GM21576 (cell line): ENCODE measurements around the gene DIAPH3.

Experiments used
- ATAC-seq: cut with Tn5 transposase; IDR thresholded peaks from one replicate; pipeline ENCODE4 v1.9.1; 2021; ENCODE audit warnings: mild to moderate bottlenecking, moderate library complexity; ENCODE audit not compliant: unreplicated experiment

The DIAPH3 gene

DNA sequence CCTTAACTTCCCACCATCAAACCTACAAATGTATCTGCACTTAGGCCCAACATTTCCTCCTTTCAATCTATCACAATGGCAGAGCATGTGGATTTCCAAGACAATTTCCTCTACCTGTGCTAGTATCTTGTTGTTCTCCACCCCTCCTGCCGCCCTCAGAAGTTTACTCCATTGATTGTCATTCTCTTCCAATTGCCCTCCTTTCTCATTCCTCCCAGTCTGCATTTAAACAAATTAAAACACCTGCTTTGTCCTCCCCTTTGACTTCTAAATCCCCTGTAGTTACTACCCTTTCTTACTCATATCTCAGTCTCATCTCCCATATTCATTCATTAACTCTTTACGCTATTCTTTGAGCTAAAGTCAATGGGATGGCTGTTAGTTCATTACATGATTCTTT, 370.6 kb downstream of the DIAPH3 start:
- ATAC-seq = no peak

DNA sequence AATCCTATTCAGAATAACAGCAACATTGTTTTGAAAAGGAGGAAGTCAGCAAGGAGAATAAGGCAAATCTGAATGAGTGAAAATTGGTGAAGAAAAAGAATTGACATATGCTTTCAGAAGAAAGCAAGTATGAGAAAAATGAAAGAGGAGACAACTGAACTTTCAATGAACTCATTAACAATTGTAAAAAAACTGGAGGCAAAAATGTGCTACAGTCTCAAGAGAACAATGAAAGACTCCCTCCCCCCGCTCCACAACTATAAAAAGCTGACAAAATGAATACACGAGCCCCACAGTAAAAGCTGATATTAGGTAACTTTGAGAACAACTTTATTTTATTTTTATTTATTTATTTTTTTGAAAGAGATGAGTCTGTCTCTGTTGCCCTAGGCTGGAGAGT, 373.1 kb downstream of the DIAPH3 start:
- ATAC-seq = no peak

DNA sequence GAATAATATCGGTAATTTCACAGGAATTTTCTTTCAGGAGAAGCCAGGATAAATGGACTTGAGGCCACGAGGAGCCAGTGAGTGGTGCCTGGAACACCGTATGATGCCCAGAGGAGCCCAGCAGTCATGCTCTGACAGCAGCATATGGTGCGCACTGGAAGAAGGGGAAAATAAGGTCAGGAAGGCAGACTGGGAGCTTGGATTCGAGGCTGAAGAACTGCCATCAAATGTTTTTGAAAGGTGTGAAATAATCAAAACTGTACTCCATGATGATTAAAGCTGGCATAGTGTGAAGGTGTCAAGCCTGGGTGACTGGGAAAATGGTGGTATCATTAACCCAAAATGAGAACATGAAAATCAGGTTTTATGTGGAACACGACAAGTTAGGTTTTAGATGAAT, 374.2 kb downstream of the DIAPH3 start:
- no peak for ATAC-seq

GRCh38 chr13:59787679-59788078, 376.0 kb downstream of the DIAPH3 start:
- ATAC-seq = no peak

DNA sequence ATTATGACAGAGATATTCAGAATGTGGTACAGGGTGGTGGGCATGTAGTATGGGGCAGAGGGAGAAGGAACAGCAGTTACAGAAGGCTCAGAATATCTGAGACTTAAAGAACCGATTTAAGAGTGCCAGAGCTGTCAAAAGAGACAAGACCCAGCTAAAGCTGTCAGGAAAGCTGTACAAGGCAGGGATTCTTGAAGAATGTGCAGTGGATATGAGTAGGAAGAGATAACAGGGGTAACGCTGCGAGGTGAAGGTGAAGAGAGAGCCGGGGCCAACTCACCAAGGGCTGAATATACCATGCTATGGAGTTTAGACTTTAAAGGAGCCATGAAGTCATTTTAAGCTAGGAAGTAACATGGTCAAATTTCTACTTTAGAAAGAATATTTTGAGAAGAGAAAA, 381.0 kb downstream of the DIAPH3 start:
- ATAC-seq = no peak

DNA sequence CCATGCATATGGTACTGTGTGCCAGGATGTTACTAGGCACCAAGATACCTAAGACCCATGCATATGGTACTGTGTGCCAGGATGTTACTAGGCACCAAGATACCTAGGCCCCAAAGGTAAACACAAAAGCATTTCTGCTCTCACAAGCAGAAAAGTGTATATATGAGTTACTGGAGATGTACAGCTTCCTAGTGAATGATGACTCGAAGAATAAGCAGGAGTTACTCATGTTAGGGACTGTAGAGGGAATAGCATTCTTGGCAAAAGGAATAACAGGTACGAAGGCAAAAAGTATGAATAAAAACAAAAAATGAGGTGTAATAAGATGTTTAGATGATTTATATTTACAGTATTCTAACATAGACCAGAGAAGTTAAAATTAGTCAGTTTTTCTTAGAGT, 383.7 kb downstream of the DIAPH3 start:
- no peak for ATAC-seq

GRCh38 chr13:59776924-59777690, 386.6 kb downstream of the DIAPH3 start:
- ATAC-seq = peak; percentile 44

DNA sequence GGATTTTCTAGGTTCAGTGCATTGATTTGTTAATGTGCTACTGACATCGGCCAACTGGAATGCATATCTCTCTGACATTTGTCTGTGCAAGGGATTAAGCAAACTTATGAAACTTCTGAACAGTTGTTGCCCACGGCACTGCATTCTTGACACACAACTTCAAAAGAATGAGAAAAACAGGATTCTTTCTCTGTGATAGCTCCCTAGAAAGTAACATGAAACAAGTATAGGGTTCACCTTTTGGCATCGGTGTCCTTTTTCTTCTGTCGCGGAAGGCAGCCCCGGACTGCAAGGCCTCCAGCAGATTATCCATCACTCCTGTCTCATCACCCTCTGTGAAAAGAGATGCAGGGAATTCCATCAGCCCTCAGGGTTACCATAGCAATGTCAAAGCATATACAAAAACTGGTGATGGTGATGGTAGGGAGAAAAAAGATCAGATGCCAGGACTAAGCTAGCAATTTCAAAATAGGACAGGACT, 389.2 kb downstream of the DIAPH3 start:
- no peak for ATAC-seq

DNA sequence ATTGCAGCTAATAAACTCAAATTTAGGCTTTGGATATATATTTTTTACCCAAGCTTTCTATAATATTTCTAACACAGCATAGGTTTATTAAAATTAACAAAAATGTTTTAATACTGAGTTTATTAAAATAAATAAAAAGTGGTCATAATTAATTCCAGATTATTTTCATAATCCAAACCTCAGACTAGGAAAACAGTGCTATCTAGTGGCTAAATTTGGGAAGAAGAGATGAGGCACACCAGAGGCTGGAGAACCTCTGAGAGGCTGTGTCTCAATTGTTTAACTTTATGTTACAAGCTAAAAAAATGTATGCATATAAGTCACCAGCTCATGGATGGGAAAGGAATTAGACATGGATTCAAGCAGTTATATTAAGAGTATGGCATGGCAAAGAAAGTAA, 392.5 kb downstream of the DIAPH3 start:
- no peak for ATAC-seq

DNA sequence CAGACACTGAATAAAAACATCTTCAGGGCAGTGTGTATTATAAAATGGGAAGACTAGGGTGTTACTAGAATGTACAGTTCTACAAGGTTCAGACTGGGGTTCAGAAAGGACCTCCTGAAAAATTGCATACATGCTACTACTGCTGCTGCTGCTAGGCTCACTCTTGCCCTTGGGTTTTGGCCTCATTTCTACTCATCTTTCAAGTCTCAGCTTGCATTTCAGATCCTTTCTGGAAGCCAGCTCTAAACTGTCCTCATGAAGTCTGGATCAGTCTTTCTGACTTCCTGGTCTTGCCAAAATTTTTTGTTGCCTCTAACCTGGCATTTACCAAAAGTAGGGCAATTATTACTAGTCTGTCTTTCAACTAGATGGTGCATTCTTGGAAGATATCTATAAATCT, 393.3 kb downstream of the DIAPH3 start:
- no peak for ATAC-seq

- no peak for ATAC-seq
These were observed 397.5 kb downstream of the DIAPH3 start for GRCh38 chr13:59766236-59766635.

GRCh38 chr13:59755632-59756290, 408.0 kb downstream of the DIAPH3 start:
- no peak for ATAC-seq

DNA sequence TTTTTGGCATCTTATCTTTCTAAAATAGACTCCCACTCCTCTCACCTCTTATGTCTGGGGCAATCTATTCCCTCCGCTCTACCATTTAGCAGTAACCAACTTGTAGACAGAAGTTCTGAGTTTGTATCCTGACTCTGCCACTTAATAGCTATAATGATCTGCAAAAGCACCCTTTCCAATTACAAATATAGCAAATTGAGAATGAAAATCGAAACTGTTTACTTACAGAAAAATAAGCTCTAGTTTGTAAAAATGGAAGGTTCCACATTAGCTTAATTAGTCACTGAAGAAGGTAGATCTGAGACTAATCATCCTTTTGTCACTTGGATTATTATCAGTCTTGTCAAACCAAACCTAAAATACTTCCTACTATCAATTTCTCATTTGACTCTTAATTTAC, 409.3 kb downstream of the DIAPH3 start:
- ATAC-seq = no peak

GRCh38 chr13:59750860-59751259, 412.9 kb downstream of the DIAPH3 start:
- no peak for ATAC-seq

GRCh38 chr13:59748046-59748445, 415.7 kb downstream of the DIAPH3 start:
- ATAC-seq = no peak

DNA sequence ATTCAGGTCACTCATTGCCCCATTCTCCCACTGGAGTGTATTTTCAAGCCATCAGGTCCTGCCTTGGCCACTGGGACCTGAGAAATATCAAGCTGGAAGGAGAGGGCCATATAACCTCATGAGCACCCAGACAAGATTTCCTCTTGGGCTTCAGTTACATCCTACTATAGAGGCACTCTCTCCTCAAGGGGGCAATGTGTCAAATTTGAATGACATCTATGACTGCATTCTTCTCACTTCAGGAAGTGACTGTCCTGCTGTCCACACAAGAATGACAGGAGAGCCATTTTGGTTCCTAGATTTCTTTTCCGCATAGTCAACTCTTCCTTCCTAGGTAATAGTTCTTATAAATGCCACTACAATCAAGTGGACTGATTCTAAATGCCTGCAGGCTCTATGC, 416.2 kb downstream of the DIAPH3 start:
- ATAC-seq = no peak

GRCh38 chr13:59746291-59746962, 417.3 kb downstream of the DIAPH3 start:
- ATAC-seq = no peak

GRCh38 chr13:59745392-59745788, 418.3 kb downstream of the DIAPH3 start:
- ATAC-seq = no peak

DNA sequence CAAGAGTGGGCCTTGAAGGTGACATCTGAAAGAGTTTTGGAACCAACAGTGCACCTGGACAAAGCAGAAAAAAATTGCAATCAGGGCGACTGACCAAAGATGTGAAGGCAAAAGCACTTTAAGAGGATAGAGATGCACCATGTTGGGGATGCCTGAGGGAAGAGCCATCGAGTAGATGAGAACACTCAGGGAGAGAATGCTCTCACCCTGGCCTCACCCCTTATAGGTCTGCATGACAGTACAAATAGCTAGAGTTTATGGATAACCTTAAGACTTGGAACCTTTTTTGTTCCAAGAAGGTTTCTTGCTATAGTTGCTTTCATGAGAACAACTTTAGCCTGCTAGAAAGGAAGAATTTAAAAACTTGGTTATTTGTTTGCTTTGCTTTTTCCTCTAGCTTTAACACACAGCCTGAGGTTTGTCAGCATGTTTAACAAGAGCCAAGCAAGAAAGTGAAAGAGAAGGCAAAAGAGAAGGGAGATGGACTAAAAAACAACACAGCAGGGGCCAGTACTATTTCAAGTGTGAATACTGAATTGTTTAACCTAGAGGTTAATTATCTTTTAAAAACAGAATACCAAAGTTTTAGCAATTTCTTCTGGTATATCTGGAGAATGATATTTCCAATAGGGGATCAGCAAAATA, 418.9 kb downstream of the DIAPH3 start:
- ATAC-seq = no peak

- ATAC-seq = no peak
These were observed 420.5 kb downstream of the DIAPH3 start for GRCh38 chr13:59743195-59743594.

GRCh38 chr13:59742467-59742866, 421.3 kb downstream of the DIAPH3 start:
- no peak for ATAC-seq
